HepG2 (cell line): Measurements from ENCODE around the gene HSPB6. TPM values are rescaled to one million over a fixed set of nuclear protein-coding genes. Genes with fewer than 3 reads are reported as not detected.

ENCODE experiments used
- CREB1 ChIP-seq, 2 experiments: fragments of 450-650 bp in 1 of 2; IDR thresholded peaks; 2 replicates each; pipeline ENCODE4 v1.6.1; 2016 to 2017; ENCODE audit warnings: control low read depth in 1 of 2, mild to moderate bottlenecking in 1 of 2, missing compliant biosample characterization in 1 of 2, missing genetic modification characterization in 1 of 2
- CREBL2 ChIP-seq: sonication (generic); formaldehyde crosslinking; IDR thresholded peaks from 2 replicates; pipeline ENCODE4 v1.8.1; 2023; ENCODE audit warnings: missing genetic modification reagents, mild to moderate bottlenecking, borderline replicate concordance
- GATA4 ChIP-seq: sonication (generic); IDR thresholded peaks from 2 replicates; pipeline ENCODE4 v1.6.1; 2016; ENCODE audit warnings: antibody characterized with exemption, low read depth, borderline replicate concordance
- GATAD2A ChIP-seq: IDR thresholded peaks from 2 replicates; pipeline ENCODE4 v1.6.1; 2016
- MAZ ChIP-seq, 2 experiments: sonication (generic) in 1 of 2; formaldehyde crosslinking in 1 of 2; IDR thresholded peaks; 2 replicates each; pipeline versions ENCODE4 v1.5.0 to v1.6.1; 2012 to 2020; ENCODE audit warnings: low read depth in 2 of 2, mild to moderate bottlenecking in 2 of 2, borderline replicate concordance in 1 of 2, improper control_type of control experiment in 1 of 2, low read length in 1 of 2, missing genetic modification reagents in 1 of 2, moderate library complexity in 1 of 2
- TFDP1 ChIP-seq: IDR thresholded peaks from 2 replicates; pipeline ENCODE4 v1.6.1; 2016; ENCODE audit warnings: missing compliant biosample characterization, missing genetic modification reagents, borderline replicate concordance
- YY1 ChIP-seq: IDR thresholded peaks from 2 replicates; pipeline ENCODE4 v1.6.1; 2011; ENCODE audit warnings: low read length, low read depth, moderate library complexity, mild to moderate bottlenecking; ENCODE audit not compliant: insufficient read depth, insufficient replicate concordance
- ZBED4 ChIP-seq: sonication (generic); formaldehyde crosslinking; IDR thresholded peaks from 2 replicates; pipeline ENCODE4 v1.4.0; 2020; ENCODE audit warnings: missing genetic modification reagents, borderline replicate concordance
- ZFAT ChIP-seq: sonication (generic); formaldehyde crosslinking; conservative IDR thresholded peaks from 2 replicates; pipeline ENCODE4 v1.8.1; 2023; ENCODE audit warnings: missing genetic modification reagents, inconsistent platforms
- ZHX2 ChIP-seq, 2 experiments: sonication (generic) in 1 of 2; formaldehyde crosslinking in 1 of 2; IDR thresholded peaks; 2 replicates each; pipeline versions ENCODE4 v1.6.1 to v1.9.0; 2014 to 2022; ENCODE audit warnings: antibody characterized with exemption in 1 of 2, borderline replicate concordance in 1 of 2, inconsistent platforms in 1 of 2, low read depth in 1 of 2, missing genetic modification reagents in 1 of 2
- ZNF574 ChIP-seq: sonication (generic); formaldehyde crosslinking; IDR thresholded peaks from 2 replicates; pipeline ENCODE4 v1.4.0; 2020; ENCODE audit warnings: missing genetic modification reagents
- polyA plus RNA-seq, 8 experiments: library from polyadenylated mRNA; depleted of rRNA in 3 of 8; stranded (reverse) in 7 of 8; unstranded in 1 of 8; fragments of >200 nt; fragmentation: Illumina TruSeq in 4 of 8; extraction: Trizol in 4 of 8; gene quantifications; 2 replicates each; pipeline versions ENCODE4 v1.2.1 to v1.2.3, GENCODE V29; 2011 to 2016; ENCODE audit warnings: low read depth in 4 of 8, missing spikeins in 1 of 8, mixed read lengths in 1 of 8; ENCODE audit not compliant: insufficient read depth in 1 of 8
- total RNA-seq, 5 experiments: library from RNA; depleted of rRNA; stranded (reverse); fragments of >200 nt; fragmentation: Illumina TruSeq; extraction: Trizol; gene quantifications; 2 replicates each; pipeline ENCODE4 v1.2.3, GENCODE V29; 2016; ENCODE audit warnings: low read depth in 1 of 5

Gene HSPB6
- total and polyA plus RNA-seq, 2 of the 13 experiments (the other 11 are each of a cell fraction or from before 2014, with no cell fraction given): 0.18 TPM; not detected in 1

- TF ChIP-seq ZHX2 (IDR thresholded peaks at IDR 0.05; ENCODE audit: low read depth): no peak
- 0 out of 2 replicates have a peak, but pooled peaks have one; percentile 46 for TF ChIP-seq ZHX2 (CRISPR knock-in tag; IDR thresholded peaks at IDR 0.05; ENCODE audit: borderline replicate concordance)
- peak; percentile 37; the same call in 1 of the 2 replicates for TF ChIP-seq ZBED4
- TF ChIP-seq MAZ (IDR thresholded peaks at IDR 0.05; ENCODE audit: borderline replicate concordance, low read depth, low read length): peak; percentile 58
- no peak for TF ChIP-seq MAZ (CRISPR knock-in tag; IDR thresholded peaks at IDR 0.05; ENCODE audit: low read depth)
- TF ChIP-seq YY1: peak; percentile 69
- 0 out of 2 replicates have a peak, but pooled peaks have one; percentile 18 for TF ChIP-seq ZFAT
- TF ChIP-seq CREBL2 (CRISPR knock-in tag): no peak
- peak; percentile 62; the same call in 1 of the 2 replicates for TF ChIP-seq CREB1 (IDR thresholded peaks at IDR 0.05)
- TF ChIP-seq CREB1 (CRISPR knock-in tag; IDR thresholded peaks at IDR 0.05): peak; percentile 66
- no peak for TF ChIP-seq GATAD2A (CRISPR knock-in tag)
- peak; percentile 64 for TF ChIP-seq ZNF574
- no peak for TF ChIP-seq GATA4
- peak; percentile 50; the same call in 1 of the 2 replicates for TF ChIP-seq TFDP1 (CRISPR knock-in tag)
Measured at GRCh38 chr19:35717665-35718344, 39.0 kb downstream of the HSPB6 start, which contains the start of gene KMT2B (continued).
